Activated CD4-positive, alpha-beta memory T cell treated with anti-CD3 and anti-CD28 coated beads for 36 hours (primary cell): ENCODE results near the gene GALNT11. TPM values are rescaled to one million over a fixed set of nuclear protein-coding genes. Genes with fewer than 3 reads are reported as not detected.

Experiments used
- CTCF ChIA-PET: fragments of 350-600 bp; sonication (Branson Sonifier 250); formaldehyde crosslinking; loops from one replicate; lab custom pipeline; 2021; ENCODE audit warnings: antibody characterized with exemption, inconsistent platforms; lab: Charles Lee
- POLR2A ChIA-PET: fragments of 350-600 bp; sonication (Branson Sonifier 250); formaldehyde crosslinking; loops from one replicate; lab custom pipeline; 2021; ENCODE audit warnings: antibody characterized with exemption; lab: Charles Lee
- DNase-seq: peaks from one replicate; pipeline ENCODE4 v3.0.0-alpha.2; 2020
- H3K27ac Mint-ChIP-seq: one replicate; pipeline ENCODE4 v1.8.0; 2021; ENCODE audit warnings: mixed read lengths
- H3K27me3 Mint-ChIP-seq: one replicate; pipeline ENCODE4 v1.8.0; 2021; ENCODE audit warnings: mixed read lengths
- H3K36me3 Mint-ChIP-seq: one replicate; pipeline ENCODE4 v1.8.0; 2021; ENCODE audit warnings: mixed read lengths
- H3K4me1 Mint-ChIP-seq: one replicate; pipeline ENCODE4 v1.8.0; 2021; ENCODE audit warnings: low read depth, mixed read lengths
- H3K4me3 Mint-ChIP-seq: one replicate; pipeline ENCODE4 v1.8.0; 2021; ENCODE audit warnings: mild to moderate bottlenecking, mixed read lengths
- H3K9me3 Mint-ChIP-seq: one replicate; pipeline ENCODE4 v1.8.0; 2021; ENCODE audit warnings: mixed read lengths
- intact Hi-C: fragments of 100-400 bp; cut with micrococcal nuclease; formaldehyde crosslinking; loops from one replicate; pipeline ENCODE4 v1.15.1; 2023
- total RNA-seq, 2 experiments: library from RNA; stranded (reverse); gene quantifications; one replicate each; pipeline ENCODE4 v1.2.3, GENCODE V29; 2021

The GALNT11 gene
- total RNA-seq, 2 experiments from 2014 or later = 17.7 to 19.7 TPM

DNA sequence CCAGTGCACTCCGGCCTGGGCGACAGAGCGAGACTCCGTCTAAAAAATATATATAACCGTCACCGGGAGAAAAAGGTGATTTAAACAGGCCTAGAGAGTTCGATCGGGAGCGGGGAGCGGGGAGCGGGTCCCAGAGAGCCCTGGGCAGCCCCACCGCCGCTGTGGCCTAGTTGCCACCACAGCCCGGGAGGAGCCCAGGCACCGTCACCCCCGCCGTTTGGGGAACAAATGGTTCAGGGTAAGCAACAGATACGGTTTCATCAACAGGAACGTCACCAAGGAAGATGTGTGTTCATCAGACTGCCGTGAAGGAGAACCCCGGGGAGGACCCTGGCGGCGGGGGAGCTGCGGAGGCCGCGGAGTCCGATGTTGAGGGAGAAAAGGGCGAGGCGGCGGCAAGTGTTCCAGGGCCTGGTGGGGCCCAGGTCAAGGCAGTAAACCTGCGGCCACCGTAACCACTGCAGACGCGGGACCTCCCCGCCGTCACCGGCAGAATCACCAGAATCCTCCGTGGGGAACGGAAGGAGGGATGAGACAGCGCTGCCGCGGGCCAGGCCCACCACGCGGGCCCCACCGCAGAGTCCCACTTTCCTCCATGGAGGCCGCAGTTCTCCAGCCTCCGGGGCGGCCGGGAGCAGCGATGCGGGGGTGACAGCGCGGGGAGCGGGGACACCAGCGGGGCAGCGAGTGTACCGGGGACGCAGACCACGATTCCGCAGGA lies 103.4 kb downstream of the GALNT11 start:
- POLR2A ChIA-PET = no interaction called here
- H3K9me3 Mint-ChIP-seq = peaks cover 12% of the 10 kb centered on the region
- no peak overlapping the region for H3K27ac Mint-ChIP-seq
- CTCF ChIA-PET = no interaction called here
- intact Hi-C loops = no loop called here
- peaks cover 41% of the 10 kb centered on the region for H3K36me3 Mint-ChIP-seq
- no peak overlapping the region for H3K4me3 Mint-ChIP-seq
- no peaks in the 10 kb centered on the region for H3K27me3 Mint-ChIP-seq
- H3K4me1 Mint-ChIP-seq = no peaks in the 10 kb centered on the region
- DNase-seq = no peak

DNA sequence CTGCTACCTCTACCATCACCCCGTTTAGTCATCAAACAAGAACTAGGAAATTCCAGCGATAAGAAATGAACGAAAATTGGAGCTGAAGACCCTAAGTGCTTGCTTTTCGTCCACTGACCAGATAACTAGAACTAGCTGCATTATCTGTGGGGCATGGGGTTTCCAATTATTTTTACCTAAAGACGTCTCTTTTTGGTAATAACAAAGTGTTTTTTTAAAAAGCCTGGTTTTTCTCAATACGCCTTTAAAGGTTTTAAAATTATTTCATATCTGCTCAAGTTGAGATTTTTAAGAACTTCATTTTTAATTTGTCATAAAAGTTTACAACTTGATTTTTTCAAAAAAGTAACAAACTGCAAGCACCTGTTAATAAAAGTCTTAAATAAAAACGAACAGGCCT lies 104.2 kb downstream of the GALNT11 start:
- CTCF ChIA-PET = no interaction called here
- intact Hi-C loops = no loop called here
- Mint-ChIP-seq H3K36me3 (peaks cover 36% of the 10 kb centered on the region), H3K4me3 (no peak overlapping the region), H3K27ac (no peak overlapping the region), H3K27me3 (no peaks in the 10 kb centered on the region), H3K9me3 (peaks cover 5% of the 10 kb centered on the region), H3K4me1 (no peaks in the 10 kb centered on the region)
- POLR2A ChIA-PET = no interaction called here
- DNase-seq = no peak

DNA sequence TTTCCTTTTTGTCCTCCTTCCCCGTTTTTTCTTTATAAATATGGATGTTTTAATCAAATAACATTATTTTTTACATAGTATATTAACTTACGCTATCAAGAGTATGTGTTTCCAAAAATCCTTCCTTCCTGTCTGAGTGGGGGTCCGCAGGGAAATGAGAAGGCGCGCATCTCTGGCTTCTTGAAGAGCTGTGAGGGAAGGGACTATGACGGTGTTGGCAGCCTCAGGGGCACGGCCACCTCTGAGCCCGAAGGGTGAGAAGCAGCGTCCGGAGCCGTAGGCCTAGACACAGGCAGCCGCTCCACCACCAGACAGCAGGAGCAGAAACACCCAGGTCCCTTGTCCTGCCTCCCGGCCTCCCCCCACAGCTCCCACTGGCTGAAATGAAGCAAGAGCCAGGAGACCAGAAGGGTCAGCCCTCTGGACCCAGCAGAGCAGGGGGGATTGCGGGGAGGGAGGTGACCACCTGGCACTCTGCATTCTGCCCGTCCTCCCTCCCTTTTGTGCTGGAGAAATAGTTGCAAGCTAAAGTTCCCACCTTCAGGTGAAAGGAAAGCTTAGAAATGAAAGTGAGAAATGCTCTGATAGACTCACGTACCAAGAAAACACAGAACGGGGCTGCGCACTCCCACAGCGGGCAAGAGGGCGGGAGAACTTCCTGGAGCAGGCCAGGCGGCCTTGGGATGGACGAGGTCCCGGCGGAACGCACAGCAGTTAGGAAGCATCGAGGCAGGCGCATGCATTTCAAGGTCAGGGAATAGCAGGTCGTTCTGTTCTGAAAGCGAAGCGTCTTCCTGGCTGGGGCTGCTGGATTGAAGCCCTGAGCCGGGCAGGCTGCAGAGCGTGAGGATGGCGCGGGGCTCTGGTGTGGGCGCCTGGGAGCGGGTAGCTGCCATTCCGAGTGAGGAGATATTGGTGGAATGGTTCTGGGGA lies 105.5 kb downstream of the GALNT11 start:
- peaks cover 28% of the 10 kb centered on the region for H3K36me3 Mint-ChIP-seq
- intact Hi-C loops = no loop called here
- CTCF ChIA-PET = no interaction called here
- no peak for DNase-seq
- no peaks in the 10 kb centered on the region for H3K27me3 Mint-ChIP-seq
- H3K27ac Mint-ChIP-seq = no peak overlapping the region
- no peaks in the 10 kb centered on the region for H3K9me3 Mint-ChIP-seq
- no peak overlapping the region for H3K4me3 Mint-ChIP-seq
- H3K4me1 Mint-ChIP-seq = no peaks in the 10 kb centered on the region
- POLR2A ChIA-PET = no interaction called here

DNA sequence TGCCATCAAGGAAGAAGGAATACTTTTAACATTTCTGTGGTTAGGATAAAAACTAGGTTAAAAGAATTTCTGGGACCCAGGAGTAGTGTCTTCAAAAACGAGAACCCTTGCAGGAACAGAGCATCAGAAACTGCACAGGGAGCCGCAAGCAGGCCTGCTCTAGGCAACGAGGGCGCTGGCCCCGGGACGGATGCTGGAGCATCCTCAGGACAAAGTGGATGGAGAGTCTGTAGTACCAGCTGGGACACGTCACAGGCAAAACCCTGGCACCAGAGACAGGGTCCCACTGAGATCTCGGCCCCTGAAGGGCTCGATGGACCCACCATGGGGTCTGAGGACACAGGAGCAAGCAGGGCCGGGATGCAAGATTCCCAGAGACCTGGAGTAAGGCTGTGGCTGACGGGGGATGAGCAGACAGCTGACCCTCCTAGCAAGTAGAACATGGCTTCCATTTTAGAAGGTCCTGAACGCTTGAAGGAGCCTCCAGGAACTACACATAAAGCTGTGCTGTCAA lies 106.6 kb downstream of the GALNT11 start:
- no peak overlapping the region for H3K4me3 Mint-ChIP-seq
- intact Hi-C loops = no loop called here
- H3K27me3 Mint-ChIP-seq = no peaks in the 10 kb centered on the region
- peaks cover 26% of the 10 kb centered on the region for H3K36me3 Mint-ChIP-seq
- POLR2A ChIA-PET = no interaction called here
- no peaks in the 10 kb centered on the region for H3K4me1 Mint-ChIP-seq
- CTCF ChIA-PET = no interaction called here
- H3K9me3 Mint-ChIP-seq = no peaks in the 10 kb centered on the region
- H3K27ac Mint-ChIP-seq = no peak overlapping the region
- DNase-seq = no peak

DNA sequence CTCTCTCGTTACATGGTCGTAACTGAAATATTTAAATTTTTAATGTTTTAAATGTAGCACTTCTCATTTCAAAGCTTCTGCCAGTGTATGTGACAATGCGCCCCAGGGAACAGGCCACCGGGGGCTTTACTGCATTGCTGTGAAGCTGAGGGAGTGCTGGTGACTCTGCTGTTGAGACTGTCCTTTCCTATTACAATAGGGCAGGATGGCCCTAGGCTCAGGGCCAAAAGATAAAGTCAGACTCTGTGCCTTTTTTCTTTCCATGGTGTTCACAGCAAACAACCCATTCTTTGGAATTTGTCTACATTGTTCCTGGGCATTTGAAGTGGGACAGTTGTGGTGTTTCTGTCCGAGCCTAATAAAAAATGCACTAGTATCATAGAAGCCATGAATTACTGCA lies 107.3 kb downstream of the GALNT11 start:
- Mint-ChIP-seq H3K9me3 (no peaks in the 10 kb centered on the region), H3K36me3 (peaks cover 20% of the 10 kb centered on the region), H3K4me3 (no peak overlapping the region), H3K27ac (no peak overlapping the region), H3K4me1 (no peaks in the 10 kb centered on the region), H3K27me3 (no peaks in the 10 kb centered on the region)
- intact Hi-C loops = no loop called here
- ChIA-PET POLR2A (no interaction called here), CTCF (interaction anchor here (1.0 kb wide), 1 partner anchor 12 kb away, joined by 3 read pairs; no protein-coding TSS in a partner anchor)
- no peak for DNase-seq

DNA sequence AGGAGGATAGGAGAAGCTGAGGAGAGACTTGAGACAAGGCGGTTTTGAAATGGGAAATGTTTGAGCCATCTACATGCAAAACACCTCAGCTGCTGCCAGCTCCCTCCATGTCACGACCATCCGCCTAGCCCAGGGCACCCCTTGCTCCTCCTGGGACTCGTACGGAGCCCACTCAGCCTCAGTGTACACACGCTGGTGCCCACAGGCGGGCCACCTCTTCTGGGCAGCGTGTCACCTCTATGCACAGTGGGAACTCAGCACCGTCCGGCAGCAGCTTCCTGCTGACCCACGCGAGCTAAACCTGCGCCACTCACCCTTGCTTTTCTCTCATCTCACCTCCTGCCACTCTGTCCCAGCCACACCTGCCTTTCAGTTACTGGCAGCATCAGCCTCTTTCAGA lies 108.3 kb downstream of the GALNT11 start:
- POLR2A ChIA-PET = no interaction called here
- CTCF ChIA-PET = interaction anchor here (1.0 kb wide), 1 partner anchor 11 kb away, joined by 3 read pairs; no protein-coding TSS in a partner anchor
- intact Hi-C loops = no loop called here

DNA sequence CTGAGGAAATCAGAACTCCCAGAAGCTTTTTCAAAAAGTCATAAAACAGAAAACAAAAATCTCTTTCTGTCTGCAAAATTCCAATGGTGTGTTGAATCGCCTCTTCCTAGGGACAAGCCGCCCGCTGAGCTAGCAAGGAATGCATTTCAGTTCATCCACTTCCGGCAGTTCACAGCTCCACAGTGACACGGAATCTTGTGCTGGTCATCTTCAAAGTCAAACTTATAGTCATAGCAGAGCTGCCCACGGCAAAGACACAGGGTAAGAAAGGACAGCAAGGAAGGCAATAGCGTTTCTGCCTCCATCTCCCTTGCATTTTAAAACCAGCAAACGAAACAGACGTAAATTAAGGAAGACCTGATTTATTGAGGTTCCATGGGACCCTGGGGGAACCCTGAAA lies 111.2 kb downstream of the GALNT11 start:
- intact Hi-C loops = no loop called here
- Mint-ChIP-seq H3K4me1 (peaks cover 2% of the 10 kb centered on the region), H3K9me3 (no peaks in the 10 kb centered on the region), H3K27ac (no peak overlapping the region), H3K27me3 (no peaks in the 10 kb centered on the region), H3K36me3 (peaks cover 24% of the 10 kb centered on the region), H3K4me3 (no peak overlapping the region)
- no peak for DNase-seq
- CTCF ChIA-PET = interaction anchor here (1.7 kb wide), 1 partner anchor 13 kb away, joined by 3 read pairs; no protein-coding TSS in a partner anchor
- POLR2A ChIA-PET = no interaction called here

More for the DNA sequence above, 108.3 kb downstream of the GALNT11 start:
- Mint-ChIP-seq H3K4me3 (no peak overlapping the region), H3K27me3 (no peaks in the 10 kb centered on the region), H3K27ac (peak overlapping the region; percentile 42), H3K36me3 (peaks cover 20% of the 10 kb centered on the region), H3K4me1 (no peaks in the 10 kb centered on the region), H3K9me3 (no peaks in the 10 kb centered on the region)
- no peak for DNase-seq

DNA sequence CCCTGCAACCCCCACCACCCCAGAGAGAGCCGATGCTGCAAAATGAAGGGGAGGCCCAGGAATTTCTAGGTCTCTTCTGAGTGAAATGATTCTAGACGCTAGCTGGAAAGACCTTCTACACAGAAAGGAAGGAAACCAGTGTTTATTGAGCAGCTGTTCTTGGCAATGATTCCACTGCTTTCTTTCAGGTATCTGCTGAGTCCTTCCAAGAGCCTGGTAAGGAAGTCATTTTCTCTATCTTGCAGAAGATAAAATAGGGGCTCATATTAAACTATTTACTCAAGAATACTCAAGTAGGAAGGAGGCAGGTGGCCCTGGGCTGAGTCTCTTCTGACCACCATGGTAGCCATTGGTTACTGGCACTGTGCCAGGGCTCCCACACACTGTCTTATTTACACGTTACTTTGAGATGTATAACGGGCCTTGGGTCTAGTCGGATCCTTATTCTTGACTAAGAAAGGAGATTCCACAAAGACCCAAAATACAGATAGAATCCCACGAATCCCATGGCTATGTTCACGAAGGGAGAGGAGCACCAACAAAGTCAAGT lies 112.1 kb downstream of the GALNT11 start:
- Mint-ChIP-seq H3K4me1 (peaks cover 2% of the 10 kb centered on the region), H3K36me3 (peaks cover 26% of the 10 kb centered on the region), H3K9me3 (no peaks in the 10 kb centered on the region), H3K27me3 (no peaks in the 10 kb centered on the region), H3K27ac (no peak overlapping the region), H3K4me3 (no peak overlapping the region)
- ChIA-PET CTCF (no interaction called here), POLR2A (no interaction called here)
- intact Hi-C loops = no loop called here
- no peak for DNase-seq

DNA sequence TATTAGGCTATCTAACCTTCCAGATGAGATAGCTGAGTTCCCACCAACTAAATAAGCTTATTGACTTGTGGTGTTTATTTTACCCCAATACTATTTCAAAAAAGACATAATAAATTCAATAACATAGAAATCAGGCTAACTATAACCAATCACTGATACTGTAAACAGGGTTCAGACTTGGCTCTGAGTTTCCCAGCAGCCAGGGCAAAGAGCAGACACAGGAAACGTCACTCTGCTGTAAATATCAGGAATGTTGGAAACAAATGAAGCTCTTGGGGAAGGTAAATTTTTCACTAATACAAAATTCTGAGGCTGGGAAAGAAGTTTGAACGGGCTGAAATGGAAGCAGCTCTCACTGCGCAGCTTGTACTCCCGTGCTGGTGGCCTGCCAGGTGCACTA lies 114.6 kb downstream of the GALNT11 start:
- Mint-ChIP-seq H3K4me1 (peaks cover 28% of the 10 kb centered on the region), H3K27me3 (no peaks in the 10 kb centered on the region), H3K9me3 (no peaks in the 10 kb centered on the region), H3K27ac (no peak overlapping the region), H3K4me3 (no peak overlapping the region), H3K36me3 (peaks cover 29% of the 10 kb centered on the region)
- CTCF ChIA-PET = interaction anchor here (1.4 kb wide), 1 partner anchor 64 kb away, joined by 3 read pairs; no protein-coding TSS in a partner anchor
- POLR2A ChIA-PET = no interaction called here
- intact Hi-C loops = loop anchor here (5.0 to 10.0 kb wide), 3 partner anchors 205 to 292 kb away; partner anchors contain the start of gene PRKAG2
- no peak for DNase-seq

DNA sequence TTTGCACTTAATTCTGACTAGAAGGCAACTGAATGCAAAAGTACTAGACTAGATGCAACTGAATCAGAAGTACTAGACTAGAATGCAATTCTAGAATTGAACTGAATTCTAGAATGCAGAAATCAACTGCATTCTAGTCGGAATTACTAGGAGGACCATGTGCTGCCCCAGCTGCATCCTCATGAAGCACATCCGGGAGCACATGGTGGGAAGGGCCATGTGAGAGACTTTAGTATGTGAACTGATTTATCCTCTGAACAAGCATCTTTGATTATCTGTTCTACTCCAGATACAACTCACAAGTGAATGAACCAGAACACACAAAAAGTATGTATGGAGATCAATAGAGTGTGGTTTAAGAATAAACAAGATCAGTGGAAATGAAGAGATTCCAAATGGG lies 115.1 kb downstream of the GALNT11 start:
- Mint-ChIP-seq H3K27ac (no peak overlapping the region), H3K27me3 (no peaks in the 10 kb centered on the region), H3K4me3 (no peak overlapping the region), H3K4me1 (peaks cover 33% of the 10 kb centered on the region), H3K9me3 (no peaks in the 10 kb centered on the region), H3K36me3 (peaks cover 33% of the 10 kb centered on the region)
- ChIA-PET CTCF (interaction anchor here (1.4 kb wide), 1 partner anchor 64 kb away, joined by 3 read pairs; no protein-coding TSS in a partner anchor), POLR2A (no interaction called here)
- intact Hi-C loops = loop anchor here (5.0 to 10.0 kb wide), 3 partner anchors 206 to 292 kb away; partner anchors contain the start of gene PRKAG2
- DNase-seq = no peak

DNA sequence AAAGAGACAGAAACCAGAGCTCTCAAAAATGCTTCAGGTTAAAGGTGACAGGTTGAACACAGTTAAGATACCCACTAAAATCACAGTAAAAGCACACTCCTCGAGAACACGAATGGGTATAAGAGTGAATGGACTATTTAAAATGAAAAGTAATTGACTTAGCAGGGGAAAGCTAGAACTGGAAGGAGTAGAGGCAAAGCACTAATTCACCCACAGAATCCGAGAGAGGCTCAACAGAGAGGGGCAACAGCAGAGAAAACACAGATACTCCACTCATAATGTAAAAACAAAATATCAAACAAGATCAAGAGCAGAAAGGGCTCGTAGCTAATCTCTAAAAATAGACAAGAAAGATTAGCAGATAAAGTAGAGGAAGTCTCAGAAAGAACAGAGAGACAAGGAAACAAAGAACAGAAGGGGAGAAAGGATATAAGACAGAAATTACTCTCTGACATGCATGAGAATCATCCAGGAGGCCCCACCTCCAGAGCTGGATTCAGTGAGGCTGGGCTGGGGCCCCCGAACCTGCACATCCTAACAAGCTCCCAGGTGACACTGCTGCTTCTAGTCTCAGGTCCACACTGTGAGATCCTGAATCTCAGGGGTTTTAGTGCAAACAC lies 117.6 kb downstream of the GALNT11 start:
- Mint-ChIP-seq H3K9me3 (no peaks in the 10 kb centered on the region), H3K36me3 (peaks cover 35% of the 10 kb centered on the region), H3K27ac (peak overlapping the region; percentile 82), H3K4me3 (no peak overlapping the region), H3K4me1 (peaks cover 43% of the 10 kb centered on the region), H3K27me3 (no peaks in the 10 kb centered on the region)
- CTCF ChIA-PET = interaction anchor here (0.9 to 1.1 kb wide), 2 partner anchors 14 to 127 kb away, joined by 3 read pairs; no protein-coding TSS in a partner anchor
- POLR2A ChIA-PET = no interaction called here
- intact Hi-C loops = loop anchor here (5.0 to 10.0 kb wide), 3 partner anchors 208 to 289 kb away; partner anchors contain the start of gene PRKAG2
- peak; percentile 25 for DNase-seq
